Astrocyte (in vitro differentiated cells and primary cell): Measurements from ENCODE around the gene FAP. TPM values are rescaled to one million over a fixed set of nuclear protein-coding genes. Genes with fewer than 3 reads are reported as not detected.

Experiments
- DNase-seq: peaks from one replicate; pipeline ENCODE4 v3.0.0-alpha.2; 2010; ENCODE audit warnings: low read depth
- FAIRE-seq: peaks from 2 replicates; lab custom pipeline; 2011; peaks lifted over from hg19 to GRCh38; lab: Jason Lieb, UNC
- H2AFZ ChIP-seq: 2 replicates; pipeline ENCODE4 v1.6.0; 2012; ENCODE audit warnings: low read depth, low read length, inconsistent platforms
- H3K27ac ChIP-seq: 2 replicates; pipeline ENCODE4 v1.5.1; 2011; ENCODE audit warnings: low read depth, low read length, inconsistent platforms
- H3K27me3 ChIP-seq: 2 replicates; pipeline ENCODE4 v1.6.0; 2011; ENCODE audit warnings: low read length, inconsistent platforms; ENCODE audit not compliant: insufficient read depth
- H3K36me3 ChIP-seq: 2 replicates; pipeline ENCODE4 v1.5.1; 2011; ENCODE audit warnings: low read length, inconsistent platforms; ENCODE audit not compliant: insufficient read depth
- H3K4me1 ChIP-seq: 2 replicates; pipeline ENCODE4 v1.5.1; 2011; ENCODE audit warnings: low read length, inconsistent platforms; ENCODE audit not compliant: insufficient read depth
- H3K4me2 ChIP-seq: 2 replicates; pipeline ENCODE4 v1.6.0; 2012; ENCODE audit warnings: low read length, inconsistent platforms
- H3K4me3 ChIP-seq: 2 replicates; pipeline ENCODE4 v1.5.1; 2011; ENCODE audit warnings: low read depth, mild to moderate bottlenecking, low read length, inconsistent platforms; ENCODE audit not compliant: insufficient read depth
- H3K79me2 ChIP-seq: 2 replicates; pipeline ENCODE4 v1.6.0; 2012; ENCODE audit warnings: mild to moderate bottlenecking, low read length, inconsistent platforms; ENCODE audit not compliant: insufficient read depth
- H3K9ac ChIP-seq: 2 replicates; pipeline ENCODE4 v1.6.0; 2012; ENCODE audit warnings: mild to moderate bottlenecking, low read length, inconsistent platforms
- H3K9me3 ChIP-seq: 2 replicates; pipeline ENCODE4 v1.5.1; 2012; ENCODE audit warnings: low read depth, mild to moderate bottlenecking, low read length, inconsistent platforms; ENCODE audit not compliant: insufficient read depth
- H4K20me1 ChIP-seq: 2 replicates; pipeline ENCODE4 v1.6.0; 2012; ENCODE audit warnings: low read length, inconsistent platforms; ENCODE audit not compliant: insufficient read depth
- H3K27ac Mint-ChIP-seq: one replicate; pipeline ENCODE4 v1.8.0; 2021; ENCODE audit warnings: mild to moderate bottlenecking, mixed read lengths; ENCODE audit not compliant: unreplicated experiment
- H3K27me3 Mint-ChIP-seq: one replicate; pipeline ENCODE4 v1.8.0; 2021; ENCODE audit warnings: low read depth, mixed read lengths; ENCODE audit not compliant: unreplicated experiment
- H3K36me3 Mint-ChIP-seq: one replicate; pipeline ENCODE4 v1.8.0; 2021; ENCODE audit warnings: low read depth, mixed read lengths; ENCODE audit not compliant: unreplicated experiment
- H3K4me1 Mint-ChIP-seq: one replicate; pipeline ENCODE4 v1.8.0; 2021; ENCODE audit warnings: low read depth, mixed read lengths; ENCODE audit not compliant: unreplicated experiment
- H3K4me3 Mint-ChIP-seq: one replicate; pipeline ENCODE4 v1.8.0; 2021; ENCODE audit warnings: mild to moderate bottlenecking, moderate library complexity, mixed read lengths; ENCODE audit not compliant: unreplicated experiment
- H3K9me3 Mint-ChIP-seq: one replicate; pipeline ENCODE4 v1.8.0; 2021; ENCODE audit warnings: mild to moderate bottlenecking, mixed read lengths; ENCODE audit not compliant: unreplicated experiment
- EZH2 ChIP-seq: IDR thresholded peaks from 2 replicates; pipeline ENCODE4 v1.6.1; 2012; ENCODE audit warnings: mild to moderate bottlenecking, low read length, inconsistent platforms; ENCODE audit not compliant: insufficient read depth
- total RNA-seq: library from RNA; stranded (reverse); gene quantifications from 2 replicates; pipeline ENCODE4 v1.2.1, GENCODE V29; 2021
- TF ChIP-seq, protein P1 (sequence below): IDR thresholded peaks from 2 replicates; pipeline ENCODE4 v1.5.1; 2011; ENCODE audit warnings: low read depth, mild to moderate bottlenecking, inconsistent platforms, low read length, moderate library complexity; ENCODE audit not compliant: insufficient read depth

Gene FAP
- total RNA-seq, 1 donor from 2014 or later: 1.3 TPM

DNA sequence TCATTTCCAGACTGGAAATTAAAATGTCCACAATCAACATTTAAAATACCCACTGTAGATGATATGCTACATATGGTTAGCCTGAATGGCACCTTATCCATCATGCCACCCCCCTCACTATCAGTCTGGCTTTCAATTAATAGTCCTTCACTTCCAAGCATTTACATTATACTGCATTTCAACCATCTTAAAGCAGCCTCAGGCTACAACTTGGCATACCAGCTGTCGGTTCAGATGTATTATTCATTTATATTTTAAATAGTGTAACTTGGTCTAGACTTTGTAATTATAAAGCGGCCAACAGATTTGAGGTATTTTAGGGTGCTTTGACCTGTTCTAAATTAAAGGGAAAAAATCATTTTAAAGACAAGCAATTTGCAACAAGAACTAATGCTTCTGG lies 93.8 kb downstream of the FAP start:
- FAIRE-seq: no peak
- H3K27ac ChIP-seq: no peak overlapping the region
- H3K4me1 Mint-ChIP-seq: peaks cover 14% of the 10 kb centered on the region

DNA sequence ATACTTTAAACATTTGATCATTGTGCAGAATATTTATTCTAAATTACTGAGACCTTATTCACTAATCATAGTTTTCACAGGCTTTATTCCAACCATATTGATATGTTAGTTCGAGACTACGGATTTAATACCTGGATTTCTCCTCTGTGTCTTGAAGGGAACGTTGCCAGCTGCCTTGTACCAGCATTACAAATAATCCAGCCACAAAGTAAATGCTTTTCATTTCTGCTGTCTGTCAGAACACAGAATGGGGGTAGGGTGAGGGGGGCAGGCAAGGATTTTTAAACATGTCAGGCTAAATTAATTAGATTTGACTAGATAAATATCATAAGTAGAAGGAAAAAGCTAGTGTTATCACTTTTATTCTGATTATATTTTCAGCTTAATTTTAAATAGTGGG lies 94.3 kb downstream of the FAP start:
- H2AFZ ChIP-seq: no peak overlapping the region
- no peaks in the 10 kb centered on the region for H3K9me3 ChIP-seq
- no peaks in the 10 kb centered on the region for H3K36me3 ChIP-seq
- no peak overlapping the region for H3K27ac ChIP-seq
- Mint-ChIP-seq H3K4me3 (no peak overlapping the region), H3K27ac (no peak overlapping the region), H3K4me1 (peaks cover 14% of the 10 kb centered on the region), H3K36me3 (no peaks in the 10 kb centered on the region), H3K27me3 (no peaks in the 10 kb centered on the region), H3K9me3 (no peaks in the 10 kb centered on the region)
- TF ChIP-seq, protein P1, sequence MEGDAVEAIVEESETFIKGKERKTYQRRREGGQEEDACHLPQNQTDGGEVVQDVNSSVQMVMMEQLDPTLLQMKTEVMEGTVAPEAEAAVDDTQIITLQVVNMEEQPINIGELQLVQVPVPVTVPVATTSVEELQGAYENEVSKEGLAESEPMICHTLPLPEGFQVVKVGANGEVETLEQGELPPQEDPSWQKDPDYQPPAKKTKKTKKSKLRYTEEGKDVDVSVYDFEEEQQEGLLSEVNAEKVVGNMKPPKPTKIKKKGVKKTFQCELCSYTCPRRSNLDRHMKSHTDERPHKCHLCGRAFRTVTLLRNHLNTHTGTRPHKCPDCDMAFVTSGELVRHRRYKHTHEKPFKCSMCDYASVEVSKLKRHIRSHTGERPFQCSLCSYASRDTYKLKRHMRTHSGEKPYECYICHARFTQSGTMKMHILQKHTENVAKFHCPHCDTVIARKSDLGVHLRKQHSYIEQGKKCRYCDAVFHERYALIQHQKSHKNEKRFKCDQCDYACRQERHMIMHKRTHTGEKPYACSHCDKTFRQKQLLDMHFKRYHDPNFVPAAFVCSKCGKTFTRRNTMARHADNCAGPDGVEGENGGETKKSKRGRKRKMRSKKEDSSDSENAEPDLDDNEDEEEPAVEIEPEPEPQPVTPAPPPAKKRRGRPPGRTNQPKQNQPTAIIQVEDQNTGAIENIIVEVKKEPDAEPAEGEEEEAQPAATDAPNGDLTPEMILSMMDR: no peak
- no peak for TF ChIP-seq EZH2
- no peaks in the 10 kb centered on the region for H4K20me1 ChIP-seq
- no peaks in the 10 kb centered on the region for H3K4me1 ChIP-seq
- no peaks in the 10 kb centered on the region for H3K27me3 ChIP-seq
- no peak for DNase-seq
- no peak overlapping the region for H3K4me3 ChIP-seq
- no peak overlapping the region for H3K4me2 ChIP-seq
- H3K79me2 ChIP-seq: no peaks in the 10 kb centered on the region
- H3K9ac ChIP-seq: no peak overlapping the region
- FAIRE-seq: no peak

More for the DNA sequence above, 93.8 kb downstream of the FAP start:
- Mint-ChIP-seq H3K36me3 (no peaks in the 10 kb centered on the region), H3K27me3 (no peaks in the 10 kb centered on the region), H3K4me3 (no peak overlapping the region), H3K9me3 (no peaks in the 10 kb centered on the region), H3K27ac (no peak overlapping the region)
- no peaks in the 10 kb centered on the region for H4K20me1 ChIP-seq
- no peaks in the 10 kb centered on the region for H3K36me3 ChIP-seq
- no peak overlapping the region for H2AFZ ChIP-seq
- DNase-seq: no peak
- no peak overlapping the region for H3K4me3 ChIP-seq
- no peaks in the 10 kb centered on the region for H3K9me3 ChIP-seq
- H3K4me1 ChIP-seq: no peaks in the 10 kb centered on the region
- no peak overlapping the region for H3K4me2 ChIP-seq
- no peak for TF ChIP-seq EZH2
- TF ChIP-seq, protein P1: no peak
- H3K79me2 ChIP-seq: no peaks in the 10 kb centered on the region
- H3K27me3 ChIP-seq: no peaks in the 10 kb centered on the region
- no peak overlapping the region for H3K9ac ChIP-seq

DNA sequence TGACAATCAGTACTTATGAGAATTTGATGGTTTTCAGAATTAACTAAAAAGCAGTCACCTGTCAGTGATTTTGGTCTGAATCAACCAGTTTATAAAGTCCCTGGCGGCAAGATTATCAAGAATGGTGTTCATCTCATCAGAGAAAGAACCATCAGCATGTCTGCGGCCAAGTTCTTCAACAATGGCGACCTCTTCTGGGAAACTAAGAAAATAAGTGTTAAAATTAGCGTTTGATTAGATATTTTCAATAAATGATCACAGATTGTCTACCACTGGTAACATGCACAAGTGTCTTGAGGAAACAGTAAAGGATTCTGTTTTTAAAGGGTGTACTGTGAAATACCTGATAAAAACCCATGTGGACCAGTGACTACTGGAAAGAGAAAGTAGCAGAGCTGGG lies 99.3 kb downstream of the FAP start:
- no peak overlapping the region for H3K4me3 Mint-ChIP-seq
- H3K9ac ChIP-seq: no peak overlapping the region
- peaks cover 2% of the 10 kb centered on the region for H3K9me3 Mint-ChIP-seq
- no peaks in the 10 kb centered on the region for H3K27me3 Mint-ChIP-seq
- H3K79me2 ChIP-seq: no peaks in the 10 kb centered on the region
- H2AFZ ChIP-seq: no peak overlapping the region
- H3K4me1 Mint-ChIP-seq: peaks cover 13% of the 10 kb centered on the region
- H3K9me3 ChIP-seq: no peaks in the 10 kb centered on the region
- no peaks in the 10 kb centered on the region for H4K20me1 ChIP-seq
- DNase-seq (no peak), FAIRE-seq (no peak)
- no peak overlapping the region for H3K27ac ChIP-seq
- no peaks in the 10 kb centered on the region for H3K36me3 Mint-ChIP-seq
- no peaks in the 10 kb centered on the region for H3K4me1 ChIP-seq
- no peaks in the 10 kb centered on the region for H3K36me3 ChIP-seq
- H3K27ac Mint-ChIP-seq: no peak overlapping the region
- H3K4me3 ChIP-seq: no peak overlapping the region
- TF ChIP-seq EZH2: no peak
- TF ChIP-seq, protein P1: no peak
- no peak overlapping the region for H3K4me2 ChIP-seq
- H3K27me3 ChIP-seq: no peaks in the 10 kb centered on the region
